HepG2 (cell line): ENCODE results near the gene TBC1D20. TPM values are rescaled to one million over a fixed set of nuclear protein-coding genes. Genes with fewer than 3 reads are reported as not detected.

Experiments
- MTERF4 ChIP-seq: sonication (generic); formaldehyde crosslinking; IDR thresholded peaks from 2 replicates; pipeline ENCODE4 v1.8.0; 2023; ENCODE audit warnings: mild to moderate bottlenecking, missing genetic modification reagents
- SIX1 ChIP-seq: sonication (generic); formaldehyde crosslinking; IDR thresholded peaks from 2 replicates; pipeline ENCODE4 v1.4.0; 2020; ENCODE audit warnings: missing genetic modification reagents, borderline replicate concordance
- ZBTB8A ChIP-seq: sonication (generic); formaldehyde crosslinking; IDR thresholded peaks from 2 replicates; pipeline ENCODE4 v1.4.0; 2020; ENCODE audit warnings: mild to moderate bottlenecking, low read depth, missing genetic modification reagents, borderline replicate concordance
- ZFP1 ChIP-seq: IDR thresholded peaks from 2 replicates; pipeline ENCODE4 v1.6.1; 2016
- ZNF142 ChIP-seq: sonication (generic); formaldehyde crosslinking; IDR thresholded peaks from 2 replicates; pipeline ENCODE4 v1.4.0; 2020; ENCODE audit warnings: missing genetic modification reagents
- ZNF251 ChIP-seq: sonication (generic); formaldehyde crosslinking; IDR thresholded peaks from 2 replicates; pipeline ENCODE4 v1.9.0; 2021; ENCODE audit warnings: mild to moderate bottlenecking, missing genetic modification reagents
- ZNF256 ChIP-seq: sonication (generic); formaldehyde crosslinking; conservative IDR thresholded peaks from 2 replicates; pipeline ENCODE4 v1.4.0; 2020; ENCODE audit warnings: missing genetic modification reagents
- ZNF275 ChIP-seq: sonication (generic); formaldehyde crosslinking; IDR thresholded peaks from 2 replicates; pipeline ENCODE4 v1.8.0; 2022; ENCODE audit warnings: missing genetic modification reagents, mild to moderate bottlenecking, inconsistent platforms, borderline replicate concordance
- ZNF598 ChIP-seq: sonication (generic); formaldehyde crosslinking; IDR thresholded peaks from 2 replicates; pipeline ENCODE4 v1.5.1; 2020; ENCODE audit warnings: mild to moderate bottlenecking, missing genetic modification reagents, borderline replicate concordance
- ZNF691 ChIP-seq: sonication (generic); formaldehyde crosslinking; IDR thresholded peaks from 2 replicates; pipeline ENCODE4 v1.4.0; 2020; ENCODE audit warnings: missing genetic modification reagents, low read depth, mild to moderate bottlenecking, borderline replicate concordance
- ZSCAN20 ChIP-seq: sonication (generic); formaldehyde crosslinking; IDR thresholded peaks from 2 replicates; pipeline ENCODE4 v1.4.0; 2020; ENCODE audit warnings: missing genetic modification reagents, mild to moderate bottlenecking, borderline replicate concordance
- polyA plus RNA-seq, 8 experiments: library from polyadenylated mRNA; depleted of rRNA in 3 of 8; stranded (reverse) in 7 of 8; unstranded in 1 of 8; fragments of >200 nt; fragmentation: Illumina TruSeq in 4 of 8; extraction: Trizol in 4 of 8; gene quantifications; 2 replicates each; pipeline versions ENCODE4 v1.2.1 to v1.2.3, GENCODE V29; 2011 to 2016; ENCODE audit warnings: low read depth in 4 of 8, missing spikeins in 1 of 8, mixed read lengths in 1 of 8; ENCODE audit not compliant: insufficient read depth in 1 of 8
- total RNA-seq, 5 experiments: library from RNA; depleted of rRNA; stranded (reverse); fragments of >200 nt; fragmentation: Illumina TruSeq; extraction: Trizol; gene quantifications; 2 replicates each; pipeline ENCODE4 v1.2.3, GENCODE V29; 2016; ENCODE audit warnings: low read depth in 1 of 5
- TF ChIP-seq, protein P1 (sequence below): IDR thresholded peaks from 2 replicates; pipeline ENCODE4 v1.6.1; 2016; ENCODE audit warnings: missing biosample characterization, missing genetic modification reagents, low read depth
- TF ChIP-seq, protein P2 (sequence below): sonication (generic); formaldehyde crosslinking; IDR thresholded peaks from 2 replicates; pipeline ENCODE4 v1.4.0; 2020; ENCODE audit warnings: missing genetic modification reagents

Gene TBC1D20
- total and polyA plus RNA-seq, 2 of the 13 experiments (the other 11 are each of a cell fraction or from before 2014, with no cell fraction given): 36.6 to 47.1 TPM

- TF ChIP-seq ZNF691 (no peak), ZFP1 (CRISPR knock-in tag) (peak; percentile 14; the same call in 1 of the 2 replicates), ZBTB8A (CRISPR knock-in tag) (no peak), ZNF251 (CRISPR knock-in tag) (no peak), ZNF275 (peak; percentile 92; the same call in 1 of the 2 replicates), MTERF4 (CRISPR knock-in tag) (no peak; the same call in 1 of the 2 replicates), SIX1 (CRISPR knock-in tag) (no peak), ZNF598 (CRISPR knock-in tag) (peak; percentile 88; the same call in 1 of the 2 replicates), ZSCAN20 (CRISPR knock-in tag) (0 out of 2 replicates have a peak, but pooled peaks have one; percentile 29), ZNF256 (CRISPR knock-in tag) (no peak; the same call in 1 of the 2 replicates), ZNF142 (CRISPR knock-in tag) (peak; percentile 75; the same call in 1 of the 2 replicates)
- TF ChIP-seq, protein P1, sequence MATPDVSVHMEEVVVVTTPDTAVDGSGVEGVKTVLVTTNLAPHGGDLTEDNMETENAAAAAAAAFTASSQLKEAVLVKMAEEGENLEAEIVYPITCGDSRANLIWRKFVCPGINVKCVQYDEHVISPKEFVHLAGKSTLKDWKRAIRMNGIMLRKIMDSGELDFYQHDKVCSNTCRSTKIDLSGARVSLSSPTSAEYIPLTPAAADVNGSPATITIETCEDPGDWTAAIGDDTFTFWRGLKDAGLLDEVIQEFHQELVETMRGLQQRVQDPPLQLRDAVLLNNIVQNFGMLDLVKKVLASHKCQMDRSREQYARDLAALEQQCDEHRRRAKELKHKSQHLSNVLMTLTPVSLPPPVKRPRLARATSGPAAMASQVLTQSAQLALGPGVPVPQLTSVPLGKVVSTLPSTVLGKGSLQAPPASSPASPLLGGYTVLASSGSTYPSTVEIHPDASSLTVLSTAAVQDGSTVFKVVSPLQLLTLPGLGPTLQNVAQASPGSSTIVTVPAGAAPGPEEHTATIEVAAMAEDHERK: no peak
- TF ChIP-seq, protein P2, sequence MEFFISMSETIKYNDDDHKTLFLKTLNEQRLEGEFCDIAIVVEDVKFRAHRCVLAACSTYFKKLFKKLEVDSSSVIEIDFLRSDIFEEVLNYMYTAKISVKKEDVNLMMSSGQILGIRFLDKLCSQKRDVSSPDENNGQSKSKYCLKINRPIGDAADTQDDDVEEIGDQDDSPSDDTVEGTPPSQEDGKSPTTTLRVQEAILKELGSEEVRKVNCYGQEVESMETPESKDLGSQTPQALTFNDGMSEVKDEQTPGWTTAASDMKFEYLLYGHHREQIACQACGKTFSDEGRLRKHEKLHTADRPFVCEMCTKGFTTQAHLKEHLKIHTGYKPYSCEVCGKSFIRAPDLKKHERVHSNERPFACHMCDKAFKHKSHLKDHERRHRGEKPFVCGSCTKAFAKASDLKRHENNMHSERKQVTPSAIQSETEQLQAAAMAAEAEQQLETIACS (CRISPR knock-in tag): no peak
Measured at GRCh38 chr20:407953-408842, 54.1 kb downstream of the TBC1D20 start, which contains the start of gene RBCK1 (continued).
